IPS-NIHi7 (cell line): ENCODE results near the gene TENM3.
A peak's percentile ranks its signal among the peaks of the same experiment; 100 is the strongest.
"Not testable (repeated sequence)": the region's sequence is repeated elsewhere in the genome, so short reads cannot be mapped to it uniquely, and the experiment has no call there.

Source experiments
- DNase-seq: peaks from one replicate; pipeline ENCODE4 v3.0.0; 2012; ENCODE audit warnings: mixed read lengths; ENCODE audit errors: extremely low spot score

Gene TENM3

GRCh38 chr4:182338063-182338462 is 94.9 kb downstream of the TENM3 start:
- no peak for DNase-seq

GRCh38 chr4:182338746-182339145 is 95.5 kb downstream of the TENM3 start:
- no peak for DNase-seq

GRCh38 chr4:182339221-182339641 is 96.0 kb downstream of the TENM3 start:
- DNase-seq = peak; percentile 56

GRCh38 chr4:182343453-182343852 is 100.3 kb downstream of the TENM3 start:
- DNase-seq = peak; percentile 65

GRCh38 chr4:182344968-182345367 is 101.8 kb downstream of the TENM3 start:
- no peak for DNase-seq

GRCh38 chr4:182346250-182346649 is 103.0 kb downstream of the TENM3 start:
- no peak for DNase-seq

GRCh38 chr4:182346675-182347375 is 103.6 kb downstream of the TENM3 start:
- DNase-seq = no peak

GRCh38 chr4:182348779-182349326 is 105.7 kb downstream of the TENM3 start:
- DNase-seq = no peak

- DNase-seq = no peak
These were observed 106.8 kb downstream of the TENM3 start for GRCh38 chr4:182350041-182350440.

- no peak for DNase-seq
These were observed 108.3 kb downstream of the TENM3 start for GRCh38 chr4:182351485-182351884.

GRCh38 chr4:182354106-182354505 is 110.9 kb downstream of the TENM3 start:
- DNase-seq = no peak

GRCh38 chr4:182354867-182355266 is 111.7 kb downstream of the TENM3 start:
- no peak for DNase-seq

- DNase-seq = no peak
These were observed 124.0 kb downstream of the TENM3 start for GRCh38 chr4:182367153-182367552.

GRCh38 chr4:182369211-182369610 is 126.0 kb downstream of the TENM3 start:
- DNase-seq = no peak

GRCh38 chr4:182370491-182370890 is 127.3 kb downstream of the TENM3 start:
- DNase-seq = no peak

GRCh38 chr4:182380771-182381181 is 137.6 kb downstream of the TENM3 start:
- no peak for DNase-seq

- DNase-seq = no peak
These were observed 139.7 kb downstream of the TENM3 start for GRCh38 chr4:182382941-182383340.

- no peak for DNase-seq
These were observed 141.5 kb downstream of the TENM3 start for GRCh38 chr4:182384631-182385091.

GRCh38 chr4:182385897-182386296 is 142.7 kb downstream of the TENM3 start:
- no peak for DNase-seq

- not testable (repeated sequence) for DNase-seq
These were observed 143.4 kb downstream of the TENM3 start for GRCh38 chr4:182386576-182386975.

- no peak for DNase-seq
These were observed 148.0 kb downstream of the TENM3 start for GRCh38 chr4:182391111-182391684.

GRCh38 chr4:182394181-182394580 is 151.0 kb downstream of the TENM3 start:
- DNase-seq = no peak

GRCh38 chr4:182400081-182400480 is 156.9 kb downstream of the TENM3 start:
- DNase-seq = no peak
